Keratinocyte (primary cell): ENCODE results near the gene STX19. TPM values are rescaled to one million over a fixed set of nuclear protein-coding genes. Genes with fewer than 3 reads are reported as not detected.

Experiments
- DNase-seq: peaks from one replicate; pipeline ENCODE4 v3.0.0-alpha.2; 2011; ENCODE audit warnings: low read depth, missing footprints, low spot score
- FAIRE-seq: peaks from 2 replicates; lab custom pipeline; 2011; peaks lifted over from hg19 to GRCh38; lab: Jason Lieb, UNC
- H2AFZ ChIP-seq: 2 replicates; pipeline ENCODE4 v1.6.0; 2012; ENCODE audit warnings: low read length, control low read depth, inconsistent platforms; ENCODE audit not compliant: control insufficient read depth
- H3K27ac ChIP-seq: 2 replicates; pipeline ENCODE4 v1.5.1; 2011; ENCODE audit warnings: low read length; ENCODE audit not compliant: control insufficient read depth, insufficient read depth
- H3K27me3 ChIP-seq: 3 replicates; pipeline ENCODE4 v1.6.0; 2011; ENCODE audit warnings: low read length; ENCODE audit not compliant: control insufficient read depth, insufficient read depth; ENCODE audit errors: extremely low read depth
- H3K36me3 ChIP-seq, 2 experiments: 2 replicates in 1 of 2; 3 replicates in 1 of 2; pipeline ENCODE4 v1.5.1; 2011; ENCODE audit warnings: low read length in 2 of 2, mild to moderate bottlenecking in 1 of 2; ENCODE audit not compliant: control insufficient read depth in 2 of 2, insufficient read depth in 2 of 2; ENCODE audit errors: extremely low read depth in 1 of 2
- H3K4me1 ChIP-seq: 3 replicates; pipeline ENCODE4 v1.5.1; 2011; ENCODE audit warnings: low read length; ENCODE audit not compliant: control insufficient read depth, insufficient read depth; ENCODE audit errors: extremely low read depth
- H3K4me2 ChIP-seq: 3 replicates; pipeline ENCODE4 v1.6.0; 2011; ENCODE audit warnings: low read depth, low read length; ENCODE audit not compliant: control insufficient read depth, insufficient read depth; ENCODE audit errors: extremely low read depth
- H3K4me3 ChIP-seq, 3 experiments: fragments of 200-600 bp in 1 of 3; sonication (generic) in 1 of 3; 2 replicates in 2 of 3; 3 replicates in 1 of 3; pipeline ENCODE4 v1.5.1; 2011 to 2016; ENCODE audit warnings: low read length in 3 of 3, mild to moderate bottlenecking in 3 of 3, control low read depth in 2 of 3, inconsistent platforms in 1 of 3, low read depth in 1 of 3, mixed read lengths in 1 of 3, mixed run types in 1 of 3, moderate library complexity in 1 of 3; ENCODE audit not compliant: control insufficient read depth in 2 of 3, insufficient read depth in 2 of 3; ENCODE audit errors: extremely low read depth in 1 of 3
- H3K79me2 ChIP-seq: 2 replicates; pipeline ENCODE4 v1.6.0; 2012; ENCODE audit warnings: low read length; ENCODE audit not compliant: control insufficient read depth, insufficient read depth
- H3K9ac ChIP-seq: 3 replicates; pipeline ENCODE4 v1.6.0; 2011; ENCODE audit warnings: low read length; ENCODE audit not compliant: control insufficient read depth, insufficient read depth; ENCODE audit errors: extremely low read depth
- H3K9me1 ChIP-seq: 3 replicates; pipeline ENCODE4 v1.6.0; 2011; ENCODE audit warnings: low read length; ENCODE audit not compliant: control insufficient read depth, insufficient read depth; ENCODE audit errors: extremely low read depth
- H3K9me3 ChIP-seq: 2 replicates; pipeline ENCODE4 v1.5.1; 2012; ENCODE audit warnings: low read depth, low read length; ENCODE audit not compliant: control insufficient read depth
- H4K20me1 ChIP-seq: 3 replicates; pipeline ENCODE4 v1.6.0; 2011; ENCODE audit warnings: low read length; ENCODE audit not compliant: control insufficient read depth, insufficient read depth; ENCODE audit errors: extremely low read depth
- EZH2 ChIP-seq: IDR thresholded peaks from one replicate; pipeline ENCODE4 v1.6.1; 2012; ENCODE audit warnings: inconsistent platforms, mild to moderate bottlenecking, low read length, moderate library complexity
- dilution Hi-C: fragments of 300-500 bp; cut with MboI; formaldehyde crosslinking; loops from one replicate; pipeline ENCODE4 v1.7.0; 2020; ENCODE audit warnings: low sequenced_read_pairs; ENCODE audit not compliant: extremely low pct_ligation_motif_present
- polyA minus RNA-seq, 3 experiments: library from RNA; depleted of rRNA, polyadenylated mRNA; stranded (reverse); fragments of >200 nt; gene quantifications; 1 replicate in 1 of 3; 2 replicates in 1 of 3; 3 replicates in 1 of 3; pipeline ENCODE4 v1.2.3, GENCODE V29; 2011
- polyA plus RNA-seq, 5 experiments: library from polyadenylated mRNA; depleted of rRNA in 3 of 5; stranded (reverse) in 3 of 5; stranded (forward) in 1 of 5; unstranded in 1 of 5; fragments of >200 nt; gene quantifications; 1 replicate in 1 of 5; 2 replicates in 3 of 5; 3 replicates in 1 of 5; pipeline versions ENCODE4 v1.2.1 to v1.2.3, GENCODE V29; 2011 to 2012; ENCODE audit warnings: missing spikeins in 2 of 5, low read depth in 1 of 5, low replicate concordance in 1 of 5
- TF ChIP-seq, protein P1 (sequence below), 3 experiments: IDR thresholded peaks in 1 of 3; conservative IDR thresholded peaks in 1 of 3; optimal IDR thresholded peaks in 1 of 3; 2 replicates in 2 of 3; 3 replicates in 1 of 3; pipeline versions ENCODE3 to v1.5.1; 2011; ENCODE audit warnings: low read length in 3 of 3, mild to moderate bottlenecking in 3 of 3, moderate library complexity in 2 of 3, control low read depth in 1 of 3, inconsistent platforms in 1 of 3; ENCODE audit not compliant: insufficient read depth in 2 of 3; ENCODE audit errors: extremely low read depth in 1 of 3

The STX19 gene, protein sequence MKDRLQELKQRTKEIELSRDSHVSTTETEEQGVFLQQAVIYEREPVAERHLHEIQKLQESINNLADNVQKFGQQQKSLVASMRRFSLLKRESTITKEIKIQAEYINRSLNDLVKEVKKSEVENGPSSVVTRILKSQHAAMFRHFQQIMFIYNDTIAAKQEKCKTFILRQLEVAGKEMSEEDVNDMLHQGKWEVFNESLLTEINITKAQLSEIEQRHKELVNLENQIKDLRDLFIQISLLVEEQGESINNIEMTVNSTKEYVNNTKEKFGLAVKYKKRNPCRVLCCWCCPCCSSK
- polyA plus RNA-seq (0.16 to 0.30 TPM (median 0.28 TPM) in 3 replicates), polyA minus RNA-seq (not detected in 3 replicates)
- polyA plus RNA-seq (2011; ENCODE audit: low read depth) = 4.9 TPM
- 0.21 and 0.34 TPM in 2 replicates for polyA plus RNA-seq (2011; cell fraction: cytosol; rRNA removed)
- 0.12 and 0.31 TPM in 2 replicates for polyA plus RNA-seq (2011; cell fraction: nucleus; rRNA removed)
- 0.13 and 2.4 TPM in 2 replicates for polyA plus RNA-seq (2012; ENCODE audit: low replicate concordance)
- polyA minus RNA-seq (2011; cell fraction: cytosol; rRNA and poly(A)+ RNA removed) = not detected
- not detected in 2 replicates for polyA minus RNA-seq (2011; cell fraction: nucleus; rRNA and poly(A)+ RNA removed)

DNA sequence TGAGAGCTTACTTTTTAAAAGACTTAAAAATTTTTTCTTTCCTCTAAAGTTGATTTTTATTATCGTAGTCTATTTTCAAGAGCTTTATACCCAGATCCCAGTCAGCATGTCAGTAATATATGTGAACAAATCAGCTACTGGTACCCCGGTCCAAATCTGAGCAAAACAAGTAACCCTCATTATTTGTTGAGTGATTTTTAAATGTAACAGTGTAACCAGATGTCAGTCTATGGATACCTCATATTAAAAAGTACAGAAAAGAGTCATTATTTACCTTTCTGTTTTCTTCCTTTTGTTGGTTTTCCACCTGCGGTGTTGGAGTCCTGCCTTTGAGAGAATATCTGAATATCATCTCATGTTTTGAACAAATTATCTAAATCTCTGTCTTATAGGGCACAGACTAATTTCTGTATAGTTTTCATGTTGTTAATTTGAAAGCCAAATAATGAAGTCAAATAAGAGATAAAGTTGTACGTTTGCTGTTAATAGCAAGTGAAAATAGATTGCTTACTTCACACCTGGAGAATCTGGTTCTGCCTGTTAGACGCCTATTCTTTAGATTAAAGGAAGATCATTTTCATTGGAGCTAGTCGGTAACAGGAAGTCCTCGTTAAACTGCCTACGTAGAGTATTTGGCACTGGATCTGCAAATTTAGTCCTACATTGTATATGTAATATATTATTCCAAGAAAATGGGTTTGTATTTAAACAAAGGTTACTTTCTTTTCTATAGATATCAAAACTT, at the start of gene STX19:
TSS of gene STX19 (minus strand) at position 505 of the 745 bp plus-strand sequence. CDS start 13,328 bp downstream, outside the sequence.
- DNase-seq (no peak), FAIRE-seq (peak; percentile 80)
- TF ChIP-seq EZH2 = no peak
- no peaks in the 10 kb centered on the region for H3K79me2 ChIP-seq
- dilution Hi-C loops = no loop called here
- H3K9ac ChIP-seq = peak within 1 kb of the TSS; percentile 24
- H3K27me3 ChIP-seq = no peaks in the 10 kb centered on the region
- peak within 1 kb of the TSS; percentile 20 to 69 (median 45) for H3K4me3 ChIP-seq
- no peaks in the 10 kb centered on the region for H3K36me3 ChIP-seq
- H4K20me1 ChIP-seq = no peaks in the 10 kb centered on the region
- H3K9me1 ChIP-seq = no peaks in the 10 kb centered on the region
- no peaks in the 10 kb centered on the region for H3K4me1 ChIP-seq
- peak within 1 kb of the TSS; percentile 47 for H3K27ac ChIP-seq
- H3K4me2 ChIP-seq = peak within 1 kb of the TSS; percentile 67
- H2AFZ ChIP-seq = peak within 1 kb of the TSS; percentile 62
- no peaks in the 10 kb centered on the region for H3K9me3 ChIP-seq

DNA sequence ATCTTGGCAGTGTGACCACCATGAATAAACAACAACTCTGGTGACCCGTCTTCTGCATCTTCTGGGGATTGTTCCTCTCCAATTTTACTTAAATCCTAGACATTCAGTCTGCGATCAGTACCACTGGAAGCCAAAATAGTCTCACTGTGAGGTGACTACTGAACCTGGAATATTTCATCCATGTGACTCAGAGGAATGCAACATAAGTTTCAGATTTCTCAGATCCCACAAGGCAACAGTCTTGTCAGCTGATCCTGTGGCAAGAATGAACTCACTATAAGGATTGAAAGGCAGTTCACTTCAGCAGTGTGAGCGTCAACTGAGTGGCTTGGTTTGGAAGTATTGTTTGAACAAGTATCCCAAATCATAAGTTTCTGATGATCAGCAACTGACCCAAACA, 47.7 kb upstream of the STX19 start:
- Histone ChIP-seq H3K4me2 (no peak overlapping the region), H3K9me3 (no peaks in the 10 kb centered on the region), H3K4me1 (no peaks in the 10 kb centered on the region), H3K9ac (no peak overlapping the region), H3K27ac (no peak overlapping the region), H3K79me2 (no peaks in the 10 kb centered on the region), H4K20me1 (no peaks in the 10 kb centered on the region), H3K9me1 (no peaks in the 10 kb centered on the region), H3K36me3 (peaks cover 0 to 3% of the 10 kb centered on the region in 2 experiments), H2AFZ (no peak overlapping the region), H3K27me3 (no peaks in the 10 kb centered on the region), H3K4me3 (no peak overlapping the region)
- dilution Hi-C loops = no loop called here
- no peak for DNase-seq
- no peak for FAIRE-seq
- TF ChIP-seq EZH2 = no peak
- TF ChIP-seq, protein P1, sequence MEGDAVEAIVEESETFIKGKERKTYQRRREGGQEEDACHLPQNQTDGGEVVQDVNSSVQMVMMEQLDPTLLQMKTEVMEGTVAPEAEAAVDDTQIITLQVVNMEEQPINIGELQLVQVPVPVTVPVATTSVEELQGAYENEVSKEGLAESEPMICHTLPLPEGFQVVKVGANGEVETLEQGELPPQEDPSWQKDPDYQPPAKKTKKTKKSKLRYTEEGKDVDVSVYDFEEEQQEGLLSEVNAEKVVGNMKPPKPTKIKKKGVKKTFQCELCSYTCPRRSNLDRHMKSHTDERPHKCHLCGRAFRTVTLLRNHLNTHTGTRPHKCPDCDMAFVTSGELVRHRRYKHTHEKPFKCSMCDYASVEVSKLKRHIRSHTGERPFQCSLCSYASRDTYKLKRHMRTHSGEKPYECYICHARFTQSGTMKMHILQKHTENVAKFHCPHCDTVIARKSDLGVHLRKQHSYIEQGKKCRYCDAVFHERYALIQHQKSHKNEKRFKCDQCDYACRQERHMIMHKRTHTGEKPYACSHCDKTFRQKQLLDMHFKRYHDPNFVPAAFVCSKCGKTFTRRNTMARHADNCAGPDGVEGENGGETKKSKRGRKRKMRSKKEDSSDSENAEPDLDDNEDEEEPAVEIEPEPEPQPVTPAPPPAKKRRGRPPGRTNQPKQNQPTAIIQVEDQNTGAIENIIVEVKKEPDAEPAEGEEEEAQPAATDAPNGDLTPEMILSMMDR (optimal IDR thresholded peaks at IDR 0.05 in 1 of 3, IDR thresholded peaks at IDR 0.05 in 1 of 3, conservative IDR thresholded peaks at IDR 0.05 in 1 of 3; ENCODE audit: extremely low read depth in 1 of 3, insufficient read depth in 2 of 3, low read length in 3 of 3) = no peak
